ENCODE measurements around the gene ARG2. TPM values are rescaled to one million over a fixed set of nuclear protein-coding genes. Genes with fewer than 3 reads are reported as not detected.
A peak's percentile ranks its signal among the peaks of the same experiment; 100 is the strongest.

The ARG2 gene
- total and polyA plus RNA-seq, 2 donors (not counting 1 experiment from before 2014, with no cell fraction given) = 1.9 to 8.4 TPM

- DNase-seq (ENCODE audit: low read depth in 2 of 2) = peak; percentile 42 to 60
Observed at GRCh38 chr14:67674139-67674479, 54.4 kb downstream of the ARG2 start.

GRCh38 chr14:67674480-67675218 lies 54.9 kb downstream of the ARG2 start, which contains the start of gene VTI1B:
Gene VTI1B, minus strand, starts transcription at chr14:67674632. Its CDS starts 143 bp downstream, at chr14:67674489.
- Histone ChIP-seq H3K27me3 (ENCODE audit: control insufficient read depth, insufficient read depth, low read length) (no peaks in the 10 kb centered on the region), H4K20me1 (ENCODE audit: control insufficient read depth, extremely low read depth, insufficient read depth, low read length) (no peaks in the 10 kb centered on the region), H2AFZ (ENCODE audit: low read length) (peak within 1 kb of the TSS; percentile 99), H3K4me1 (ENCODE audit: control insufficient read depth, extremely low read depth, insufficient read depth, low read length) (no peaks in the 10 kb centered on the region), H3K9me3 (ENCODE audit: control insufficient read depth, insufficient read depth, low read depth, low read length) (no peaks in the 10 kb centered on the region), H3K9ac (ENCODE audit: insufficient read depth, low read length) (peak within 1 kb of the TSS; percentile 100), H3K27ac (ENCODE audit: insufficient read depth, low read length) (peak within 1 kb of the TSS; percentile 98), H3K4me3 (replicated peaks in 1 of 4; ENCODE audit: control extremely low read depth in 1 of 4, insufficient read depth in 1 of 4, low read depth in 3 of 4, low read length in 4 of 4) (peak within 1 kb of the TSS; percentile 53 to 86 (median 80)), H3K79me2 (ENCODE audit: control insufficient read depth, insufficient read depth, low read length) (peaks cover 43% of the 10 kb centered on the region), H3K4me2 (ENCODE audit: extremely low read depth, insufficient read depth, low read length) (peak within 1 kb of the TSS; percentile 97), H3K36me3 (ENCODE audit: control insufficient read depth, insufficient read depth, low read length) (peaks cover 11% of the 10 kb centered on the region)
- TF ChIP-seq CTCF (conservative IDR thresholded peaks at IDR 0.05 in 1 of 2, IDR thresholded peaks at IDR 0.05 in 1 of 2; ENCODE audit: low read depth in 1 of 2, low read length in 2 of 2) = peak in 1 of 2 donors; percentile 41
- no peak for TF ChIP-seq EZH2 (IDR thresholded peaks at IDR 0.05; ENCODE audit: low read length, missing control alignments)
- peak; percentile 72 to 74 for DNase-seq (ENCODE audit: low read depth in 2 of 2)

More at GRCh38 chr14:67674139-67674479, 54.4 kb downstream of the ARG2 start:
- H3K9me3 ChIP-seq (ENCODE audit: control insufficient read depth, insufficient read depth, low read depth, low read length) = no peaks in the 10 kb centered on the region
- TF ChIP-seq CTCF (conservative IDR thresholded peaks at IDR 0.05 in 1 of 2, IDR thresholded peaks at IDR 0.05 in 1 of 2; ENCODE audit: low read depth in 1 of 2, low read length in 2 of 2) (peak in 1 of 2 donors; percentile 21), EZH2 (IDR thresholded peaks at IDR 0.05; ENCODE audit: low read length, missing control alignments) (no peak)
- peaks cover 11% of the 10 kb centered on the region for H3K36me3 ChIP-seq (ENCODE audit: control insufficient read depth, insufficient read depth, low read length)
- no peaks in the 10 kb centered on the region for H4K20me1 ChIP-seq (ENCODE audit: control insufficient read depth, extremely low read depth, insufficient read depth, low read length)
- H3K4me1 ChIP-seq (ENCODE audit: control insufficient read depth, extremely low read depth, insufficient read depth, low read length) = no peaks in the 10 kb centered on the region
- H3K27ac ChIP-seq (ENCODE audit: insufficient read depth, low read length) = peak overlapping the region; percentile 98
- peaks cover 49% of the 10 kb centered on the region for H3K79me2 ChIP-seq (ENCODE audit: control insufficient read depth, insufficient read depth, low read length)
- peak overlapping the region; percentile 100 for H3K9ac ChIP-seq (ENCODE audit: insufficient read depth, low read length)
- H3K27me3 ChIP-seq (ENCODE audit: control insufficient read depth, insufficient read depth, low read length) = no peaks in the 10 kb centered on the region
- H3K4me2 ChIP-seq (ENCODE audit: extremely low read depth, insufficient read depth, low read length) = peak overlapping the region; percentile 97
- H3K4me3 ChIP-seq (replicated peaks in 1 of 4; ENCODE audit: control extremely low read depth in 1 of 4, insufficient read depth in 1 of 4, low read depth in 3 of 4, low read length in 4 of 4) = peak overlapping the region; percentile 53 to 86 (median 80)
- H2AFZ ChIP-seq (ENCODE audit: low read length) = peak overlapping the region; percentile 6

- H3K27me3 ChIP-seq (ENCODE audit: control insufficient read depth, insufficient read depth, low read length) = no peaks in the 10 kb centered on the region
- DNase-seq (ENCODE audit: low read depth in 2 of 2) = no peak
- TF ChIP-seq EZH2 (IDR thresholded peaks at IDR 0.05; ENCODE audit: low read length, missing control alignments) = no peak
- no peak for TF ChIP-seq CTCF (conservative IDR thresholded peaks at IDR 0.05 in 1 of 2, IDR thresholded peaks at IDR 0.05 in 1 of 2; ENCODE audit: low read depth in 1 of 2, low read length in 2 of 2)
- peak overlapping the region; percentile 98 for H3K27ac ChIP-seq (ENCODE audit: insufficient read depth, low read length)
- peak overlapping the region; percentile 53 to 82 (median 80) for H3K4me3 ChIP-seq (replicated peaks in 1 of 4; ENCODE audit: control extremely low read depth in 1 of 4, insufficient read depth in 1 of 4, low read depth in 3 of 4, low read length in 4 of 4)
- H3K4me1 ChIP-seq (ENCODE audit: control insufficient read depth, extremely low read depth, insufficient read depth, low read length) = no peaks in the 10 kb centered on the region
- H4K20me1 ChIP-seq (ENCODE audit: control insufficient read depth, extremely low read depth, insufficient read depth, low read length) = no peaks in the 10 kb centered on the region
- peak overlapping the region; percentile 99 for H2AFZ ChIP-seq (ENCODE audit: low read length)
- H3K79me2 ChIP-seq (ENCODE audit: control insufficient read depth, insufficient read depth, low read length) = peaks cover 38% of the 10 kb centered on the region
- peak overlapping the region; percentile 95 for H3K4me2 ChIP-seq (ENCODE audit: extremely low read depth, insufficient read depth, low read length)
- no peaks in the 10 kb centered on the region for H3K9me3 ChIP-seq (ENCODE audit: control insufficient read depth, insufficient read depth, low read depth, low read length)
- peak overlapping the region; percentile 100 for H3K9ac ChIP-seq (ENCODE audit: insufficient read depth, low read length)
- peaks cover 11% of the 10 kb centered on the region for H3K36me3 ChIP-seq (ENCODE audit: control insufficient read depth, insufficient read depth, low read length)
Observed at GRCh38 chr14:67675219-67675582, 55.5 kb downstream of the ARG2 start.

Measured in fibroblast of lung (primary cell).